OCI-LY7 (cell line): ENCODE data around the gene NCEH1.

Source experiments
- EZH2phosphoT487 ChIP-seq: fragments of 200-600 bp; sonication (generic); IDR thresholded peaks from 2 replicates; pipeline ENCODE4 v1.6.1; 2018; ENCODE audit warnings: low read depth, borderline replicate concordance, mild to moderate bottlenecking, mixed run types, antibody characterized with exemption, low read length, moderate library complexity, mixed read lengths
- TF ChIP-seq, protein P1 (sequence below): fragments of 200-600 bp; sonication (generic); conservative IDR thresholded peaks from 2 replicates; pipeline ENCODE4 v1.5.1; 2014; ENCODE audit warnings: mild to moderate bottlenecking, antibody characterized with exemption, low read length, moderate library complexity, mixed read lengths

GRCh38 chr3:172644258-172644657, 66.6 kb downstream of the NCEH1 start:
- TF ChIP-seq, protein P1, sequence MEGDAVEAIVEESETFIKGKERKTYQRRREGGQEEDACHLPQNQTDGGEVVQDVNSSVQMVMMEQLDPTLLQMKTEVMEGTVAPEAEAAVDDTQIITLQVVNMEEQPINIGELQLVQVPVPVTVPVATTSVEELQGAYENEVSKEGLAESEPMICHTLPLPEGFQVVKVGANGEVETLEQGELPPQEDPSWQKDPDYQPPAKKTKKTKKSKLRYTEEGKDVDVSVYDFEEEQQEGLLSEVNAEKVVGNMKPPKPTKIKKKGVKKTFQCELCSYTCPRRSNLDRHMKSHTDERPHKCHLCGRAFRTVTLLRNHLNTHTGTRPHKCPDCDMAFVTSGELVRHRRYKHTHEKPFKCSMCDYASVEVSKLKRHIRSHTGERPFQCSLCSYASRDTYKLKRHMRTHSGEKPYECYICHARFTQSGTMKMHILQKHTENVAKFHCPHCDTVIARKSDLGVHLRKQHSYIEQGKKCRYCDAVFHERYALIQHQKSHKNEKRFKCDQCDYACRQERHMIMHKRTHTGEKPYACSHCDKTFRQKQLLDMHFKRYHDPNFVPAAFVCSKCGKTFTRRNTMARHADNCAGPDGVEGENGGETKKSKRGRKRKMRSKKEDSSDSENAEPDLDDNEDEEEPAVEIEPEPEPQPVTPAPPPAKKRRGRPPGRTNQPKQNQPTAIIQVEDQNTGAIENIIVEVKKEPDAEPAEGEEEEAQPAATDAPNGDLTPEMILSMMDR = no peak
- TF ChIP-seq EZH2phosphoT487 = no peak
